Sigmoid colon (tissue), 7 donors: Measurements from ENCODE around the gene ASPHD1. TPM values are rescaled to one million over a fixed set of nuclear protein-coding genes. Genes with fewer than 3 reads are reported as not detected.
A peak's percentile ranks its signal among the peaks of the same experiment; 100 is the strongest.

Source experiments
- DNase-seq: peaks from one replicate; pipeline ENCODE4 v3.0.0-alpha.2; 2019
- H3K27ac ChIP-seq, 4 donors: fragments of 200-600 bp; sonication (generic); one replicate each; pipeline ENCODE4 v1.5.1; 2016 to 2019; ENCODE audit warnings: mild to moderate bottlenecking in 1 of 4
- H3K27me3 ChIP-seq, 3 donors: fragments of 200-600 bp; sonication (generic); one replicate each; pipeline ENCODE4 v1.5.1; 2019; ENCODE audit warnings: mild to moderate bottlenecking in 1 of 3
- H3K36me3 ChIP-seq, 4 donors: fragments of 200-600 bp; sonication (generic); one replicate each; pipeline ENCODE4 v1.5.1; 2016 to 2019
- H3K4me1 ChIP-seq, 4 donors: fragments of 200-600 bp; sonication (generic); one replicate each; pipeline ENCODE4 v1.5.1; 2017 to 2019
- H3K4me3 ChIP-seq, 4 donors: fragments of 200-600 bp; sonication (generic); one replicate each; pipeline ENCODE4 v1.5.1; 2017 to 2019; ENCODE audit warnings: mild to moderate bottlenecking in 2 of 4, moderate library complexity in 1 of 4
- H3K9me3 ChIP-seq, 4 donors: fragments of 200-600 bp in 3 of 4; sonication (generic) in 3 of 4; one replicate each; pipeline versions ENCODE4 v1.5.1 to v1.6.1; 2013 to 2019
- EP300 ChIP-seq, 4 donors: sonication (generic); formaldehyde crosslinking; IDR thresholded peaks; one replicate each; pipeline ENCODE4 v1.6.1; 2017; ENCODE audit warnings: antibody characterized with exemption in 4 of 4
- POLR2A ChIP-seq, 2 donors: fragments of 450-650 bp; IDR thresholded peaks; one replicate each; pipeline ENCODE4 v1.6.1; 2016; ENCODE audit warnings: antibody characterized with exemption in 2 of 2, mild to moderate bottlenecking in 2 of 2, moderate library complexity in 2 of 2
- POLR2AphosphoS5 ChIP-seq, 4 donors: sonication (generic); formaldehyde crosslinking; IDR thresholded peaks; one replicate each; pipeline ENCODE4 v1.6.1; 2017; ENCODE audit warnings: antibody characterized with exemption in 4 of 4
- WGBS, 2 donors: extraction: QIAGEN DNeasy Blood & Tissue Kit; methylation state at CpG; one replicate each; pipeline ENCODE4 v1.1.7; 2013; 5-methylcytosine and 5-hydroxymethylcytosine counted together
- intact Hi-C: fragments of 100-400 bp; cut with DNase I; formaldehyde crosslinking; loops from one replicate; pipeline ENCODE4 v1.15.1; 2023
- polyA plus RNA-seq, 3 donors: library from polyadenylated mRNA; stranded (reverse); fragments of 200-250 nt; gene quantifications; one replicate each; pipeline ENCODE4 v1.2.3, GENCODE V29; 2013
- total RNA-seq, 4 donors: library from RNA; depleted of rRNA; stranded (reverse); fragments of >200 nt; gene quantifications; one replicate each; pipeline ENCODE4 v1.1.0, GENCODE V29; 2016
- TF ChIP-seq, protein P1 (sequence below), 4 experiments: fragments of 450-650 bp in 3 of 4; fragments of 200-600 bp in 1 of 4; IDR thresholded peaks; one replicate each; pipeline ENCODE4 v1.5.1; 2016 to 2019; ENCODE audit warnings: antibody characterized with exemption in 4 of 4, mild to moderate bottlenecking in 3 of 4, moderate library complexity in 2 of 4
- donor health status: healthy with polysubstance abuse.
- donor health status: Bipolar disorder and iron deficiency.
- donor health status: healthy.

ASPHD1 gene
- total and polyA plus RNA-seq, 7 donors = 0.95 to 3.4 (median 2.3) TPM; not detected in 1

DNA sequence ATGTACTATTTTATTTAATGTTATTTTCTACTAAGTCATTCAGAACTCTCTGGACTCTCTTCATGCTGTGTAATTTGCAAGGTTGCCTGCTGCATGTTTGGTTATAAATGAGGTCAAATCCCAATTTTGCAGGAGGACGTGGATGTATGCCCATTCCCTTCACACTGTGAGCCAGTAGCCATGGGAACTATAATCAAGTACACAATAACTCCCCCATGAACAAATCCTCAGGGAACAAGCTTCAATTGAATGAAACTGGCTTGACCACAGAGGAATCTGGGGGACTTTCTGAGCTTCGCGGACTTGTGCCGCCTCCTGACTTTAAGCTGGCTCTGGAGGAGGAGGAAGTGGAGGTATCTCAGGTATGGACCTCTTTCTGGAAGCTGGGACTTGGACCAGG is 40.4 kb downstream of the ASPHD1 start:
- H3K27ac ChIP-seq = no peak overlapping the region
- intact Hi-C loops = no loop called here
- WGBS, 2 donors = 87 to 94% methylated on average over 4 of the region's 4 CpGs
- no peaks in the 10 kb centered on the region for H3K27me3 ChIP-seq
- H3K36me3 ChIP-seq = no peaks in the 10 kb centered on the region
- no peak overlapping the region for H3K4me3 ChIP-seq
- no peak for DNase-seq
- H3K9me3 ChIP-seq = no peaks in the 10 kb centered on the region
- TF ChIP-seq POLR2AphosphoS5 (IDR thresholded peaks at IDR 0.05) (no peak), EP300 (IDR thresholded peaks at IDR 0.05) (no peak), POLR2A (IDR thresholded peaks at IDR 0.05) (no peak)
- TF ChIP-seq, protein P1, sequence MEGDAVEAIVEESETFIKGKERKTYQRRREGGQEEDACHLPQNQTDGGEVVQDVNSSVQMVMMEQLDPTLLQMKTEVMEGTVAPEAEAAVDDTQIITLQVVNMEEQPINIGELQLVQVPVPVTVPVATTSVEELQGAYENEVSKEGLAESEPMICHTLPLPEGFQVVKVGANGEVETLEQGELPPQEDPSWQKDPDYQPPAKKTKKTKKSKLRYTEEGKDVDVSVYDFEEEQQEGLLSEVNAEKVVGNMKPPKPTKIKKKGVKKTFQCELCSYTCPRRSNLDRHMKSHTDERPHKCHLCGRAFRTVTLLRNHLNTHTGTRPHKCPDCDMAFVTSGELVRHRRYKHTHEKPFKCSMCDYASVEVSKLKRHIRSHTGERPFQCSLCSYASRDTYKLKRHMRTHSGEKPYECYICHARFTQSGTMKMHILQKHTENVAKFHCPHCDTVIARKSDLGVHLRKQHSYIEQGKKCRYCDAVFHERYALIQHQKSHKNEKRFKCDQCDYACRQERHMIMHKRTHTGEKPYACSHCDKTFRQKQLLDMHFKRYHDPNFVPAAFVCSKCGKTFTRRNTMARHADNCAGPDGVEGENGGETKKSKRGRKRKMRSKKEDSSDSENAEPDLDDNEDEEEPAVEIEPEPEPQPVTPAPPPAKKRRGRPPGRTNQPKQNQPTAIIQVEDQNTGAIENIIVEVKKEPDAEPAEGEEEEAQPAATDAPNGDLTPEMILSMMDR (IDR thresholded peaks at IDR 0.05) = no peak
- H3K4me1 ChIP-seq = peaks cover 0 to 16% (median 5%) of the 10 kb centered on the region in 4 donors

DNA sequence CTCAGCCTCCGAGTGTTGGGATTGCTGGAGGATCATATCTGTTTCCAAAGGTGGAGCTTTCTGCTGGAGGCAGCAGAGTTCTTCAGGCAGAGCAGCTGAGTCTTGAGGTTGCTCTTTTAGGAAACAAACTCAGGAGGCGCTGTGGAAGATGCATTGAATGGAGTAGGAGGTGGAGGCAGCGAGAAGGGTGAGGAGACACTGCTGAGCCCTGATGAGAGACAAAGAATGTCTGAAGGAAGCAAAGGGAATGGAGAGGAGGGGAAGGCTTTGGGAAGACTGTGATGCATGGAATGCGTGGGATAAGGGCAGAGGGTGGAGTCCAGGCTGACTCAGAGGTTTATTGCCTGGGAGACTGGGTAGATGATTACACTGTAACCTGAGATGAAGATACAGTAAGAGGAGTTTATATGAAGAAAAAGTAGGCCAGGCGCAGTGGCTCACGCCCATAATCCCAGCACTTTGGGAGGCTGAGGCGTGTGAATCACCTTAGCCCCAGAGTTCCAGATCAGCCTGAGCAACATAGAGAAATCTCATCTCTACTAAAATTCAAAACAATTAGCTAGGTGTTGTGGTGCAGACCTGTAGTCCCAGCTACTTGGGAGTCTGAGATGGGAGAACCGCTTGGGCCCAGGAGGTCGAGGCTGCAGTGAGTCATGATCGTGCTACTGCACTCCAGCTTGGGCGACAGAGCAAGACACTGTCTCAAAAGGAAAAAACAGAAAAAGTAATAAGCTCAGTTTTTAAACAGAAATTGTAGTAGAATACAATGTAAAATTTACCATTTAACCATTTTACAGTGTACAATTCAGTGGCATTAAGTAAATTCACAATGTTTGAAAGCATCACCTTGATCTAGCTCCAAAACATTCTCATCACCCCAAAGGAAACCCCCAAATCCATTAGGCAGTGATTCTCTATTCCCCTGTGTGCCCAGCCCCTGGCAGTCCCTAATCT is 43.8 kb downstream of the ASPHD1 start:
- H3K9me3 ChIP-seq = no peaks in the 10 kb centered on the region

DNA sequence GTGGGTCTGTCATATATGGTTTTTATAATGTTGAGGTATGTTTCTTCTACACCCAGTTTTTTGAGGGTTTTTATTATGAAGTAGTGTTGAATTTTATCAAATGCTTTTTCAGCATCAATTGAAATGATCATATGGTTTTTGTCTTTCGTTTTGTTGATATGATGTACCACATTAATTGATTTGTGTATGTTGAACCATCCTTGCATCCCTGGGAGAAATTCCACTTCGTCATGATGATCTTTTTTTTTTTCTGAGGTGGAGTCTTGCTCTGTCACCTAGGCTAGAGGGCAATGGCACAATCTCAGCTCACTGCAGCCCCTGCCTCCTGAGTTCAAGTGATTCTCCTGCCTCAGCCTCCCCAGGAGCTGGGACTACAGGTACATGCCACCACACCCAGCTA is 47.6 kb downstream of the ASPHD1 start:
- H3K27ac ChIP-seq = no peak overlapping the region
- H3K36me3 ChIP-seq = no peaks in the 10 kb centered on the region
- no peak overlapping the region for H3K4me3 ChIP-seq
- WGBS, 2 donors = 84 to 90% methylated on average over 2 of the region's 2 CpGs
- H3K4me1 ChIP-seq = peaks cover 0 to 16% (median 5%) of the 10 kb centered on the region in 4 donors
- intact Hi-C loops = no loop called here
- H3K9me3 ChIP-seq = no peaks in the 10 kb centered on the region
- DNase-seq = no peak
- no peak for TF ChIP-seq POLR2A (IDR thresholded peaks at IDR 0.05)
- TF ChIP-seq, protein P1 (IDR thresholded peaks at IDR 0.05) = no peak
- TF ChIP-seq POLR2AphosphoS5 (IDR thresholded peaks at IDR 0.05) = no peak
- no peak for TF ChIP-seq EP300 (IDR thresholded peaks at IDR 0.05)
- H3K27me3 ChIP-seq = no peaks in the 10 kb centered on the region

More for the DNA sequence above, 43.8 kb downstream of the ASPHD1 start:
- Histone ChIP-seq H3K36me3 (no peaks in the 10 kb centered on the region), H3K27me3 (no peaks in the 10 kb centered on the region), H3K4me1 (peaks cover 0 to 16% (median 5%) of the 10 kb centered on the region in 4 donors), H3K4me3 (no peak overlapping the region), H3K27ac (peak overlapping the region; percentile 33 to 65 (median 61))
- DNase-seq = peak; percentile 72
- TF ChIP-seq POLR2AphosphoS5 (IDR thresholded peaks at IDR 0.05) = no peak
- TF ChIP-seq POLR2A (IDR thresholded peaks at IDR 0.05) = no peak
- TF ChIP-seq EP300 (IDR thresholded peaks at IDR 0.05) = no peak
- TF ChIP-seq, protein P1 (IDR thresholded peaks at IDR 0.05) = no peak
- WGBS, 2 donors = 13 to 53% methylated on average over 11 of the region's 11 CpGs
- intact Hi-C loops = no loop called here

DNA sequence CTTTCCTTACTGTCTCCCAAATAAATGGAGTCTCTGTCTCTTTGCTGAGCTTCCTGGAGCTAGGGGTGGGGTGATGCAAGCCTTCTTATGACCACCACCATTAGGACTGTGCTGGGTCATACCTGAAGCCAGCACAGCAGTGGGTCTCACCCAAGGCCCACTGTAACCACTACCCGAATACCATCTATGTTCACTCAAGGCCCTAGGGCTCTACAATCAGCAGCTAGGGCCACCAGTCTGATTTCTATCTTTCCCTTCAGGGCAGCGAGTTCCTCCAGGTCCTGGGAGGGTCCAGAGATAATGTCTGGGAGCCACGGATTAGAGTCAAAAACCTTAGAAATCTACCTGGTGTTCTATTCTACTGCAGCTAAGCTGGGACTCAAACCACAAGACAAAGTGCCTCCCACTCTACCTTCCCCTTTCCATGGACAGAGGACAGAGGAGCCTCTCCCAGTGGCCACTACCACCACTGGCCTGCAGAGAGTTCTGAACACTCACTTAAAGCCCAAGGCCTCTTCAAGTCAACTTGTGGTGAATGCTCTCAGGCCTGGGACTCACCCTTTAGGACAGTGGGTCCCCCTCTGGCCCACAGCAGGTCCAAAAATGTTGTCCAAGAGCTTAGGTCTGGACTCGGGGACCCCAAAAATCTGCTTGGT is 50.6 kb downstream of the ASPHD1 start:
- Histone ChIP-seq H3K9me3 (no peaks in the 10 kb centered on the region), H3K4me1 (no peaks in the 10 kb centered on the region), H3K36me3 (no peaks in the 10 kb centered on the region), H3K27ac (no peak overlapping the region), H3K27me3 (no peaks in the 10 kb centered on the region), H3K4me3 (no peak overlapping the region)
- DNase-seq = no peak
- WGBS, 2 donors = 94 to 95% methylated on average over 4 of the region's 4 CpGs
- intact Hi-C loops = no loop called here
- TF ChIP-seq EP300 (IDR thresholded peaks at IDR 0.05) (no peak), POLR2A (IDR thresholded peaks at IDR 0.05) (no peak), POLR2AphosphoS5 (IDR thresholded peaks at IDR 0.05) (no peak)
- TF ChIP-seq, protein P1 (IDR thresholded peaks at IDR 0.05) = no peak
